Loucy (cell line): ENCODE measurements around the gene PPP1R12B.
"Not testable (repeated sequence)": the region's sequence is repeated elsewhere in the genome, so short reads cannot be mapped to it uniquely, and the experiment has no call there.

Experiments
- EZH2phosphoT487 ChIP-seq: fragments of 200-600 bp; IDR thresholded peaks from 2 replicates; pipeline ENCODE4 v1.6.1; 2018; ENCODE audit warnings: antibody characterized with exemption, mild to moderate bottlenecking, moderate library complexity, borderline replicate concordance
- TF ChIP-seq, protein P1 (sequence below): fragments of 200-600 bp; sonication (generic); conservative IDR thresholded peaks from 2 replicates; pipeline ENCODE4 v1.5.1; 2014; ENCODE audit warnings: mild to moderate bottlenecking, antibody characterized with exemption, low read length

- TF ChIP-seq, protein P1, sequence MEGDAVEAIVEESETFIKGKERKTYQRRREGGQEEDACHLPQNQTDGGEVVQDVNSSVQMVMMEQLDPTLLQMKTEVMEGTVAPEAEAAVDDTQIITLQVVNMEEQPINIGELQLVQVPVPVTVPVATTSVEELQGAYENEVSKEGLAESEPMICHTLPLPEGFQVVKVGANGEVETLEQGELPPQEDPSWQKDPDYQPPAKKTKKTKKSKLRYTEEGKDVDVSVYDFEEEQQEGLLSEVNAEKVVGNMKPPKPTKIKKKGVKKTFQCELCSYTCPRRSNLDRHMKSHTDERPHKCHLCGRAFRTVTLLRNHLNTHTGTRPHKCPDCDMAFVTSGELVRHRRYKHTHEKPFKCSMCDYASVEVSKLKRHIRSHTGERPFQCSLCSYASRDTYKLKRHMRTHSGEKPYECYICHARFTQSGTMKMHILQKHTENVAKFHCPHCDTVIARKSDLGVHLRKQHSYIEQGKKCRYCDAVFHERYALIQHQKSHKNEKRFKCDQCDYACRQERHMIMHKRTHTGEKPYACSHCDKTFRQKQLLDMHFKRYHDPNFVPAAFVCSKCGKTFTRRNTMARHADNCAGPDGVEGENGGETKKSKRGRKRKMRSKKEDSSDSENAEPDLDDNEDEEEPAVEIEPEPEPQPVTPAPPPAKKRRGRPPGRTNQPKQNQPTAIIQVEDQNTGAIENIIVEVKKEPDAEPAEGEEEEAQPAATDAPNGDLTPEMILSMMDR, result not testable (repeated sequence)
- not testable (repeated sequence) for TF ChIP-seq EZH2phosphoT487
These were observed 32.0 kb downstream of the PPP1R12B start for GRCh38 chr1:202380535-202380934.
